ENCODE data around the gene PIWIL4. TPM values are rescaled to one million over a fixed set of nuclear protein-coding genes. Genes with fewer than 3 reads are reported as not detected.

PIWIL4 gene
- total RNA-seq, 6 experiments from 2014 or later = 0.12 to 0.43 (median 0.28) TPM

DNA sequence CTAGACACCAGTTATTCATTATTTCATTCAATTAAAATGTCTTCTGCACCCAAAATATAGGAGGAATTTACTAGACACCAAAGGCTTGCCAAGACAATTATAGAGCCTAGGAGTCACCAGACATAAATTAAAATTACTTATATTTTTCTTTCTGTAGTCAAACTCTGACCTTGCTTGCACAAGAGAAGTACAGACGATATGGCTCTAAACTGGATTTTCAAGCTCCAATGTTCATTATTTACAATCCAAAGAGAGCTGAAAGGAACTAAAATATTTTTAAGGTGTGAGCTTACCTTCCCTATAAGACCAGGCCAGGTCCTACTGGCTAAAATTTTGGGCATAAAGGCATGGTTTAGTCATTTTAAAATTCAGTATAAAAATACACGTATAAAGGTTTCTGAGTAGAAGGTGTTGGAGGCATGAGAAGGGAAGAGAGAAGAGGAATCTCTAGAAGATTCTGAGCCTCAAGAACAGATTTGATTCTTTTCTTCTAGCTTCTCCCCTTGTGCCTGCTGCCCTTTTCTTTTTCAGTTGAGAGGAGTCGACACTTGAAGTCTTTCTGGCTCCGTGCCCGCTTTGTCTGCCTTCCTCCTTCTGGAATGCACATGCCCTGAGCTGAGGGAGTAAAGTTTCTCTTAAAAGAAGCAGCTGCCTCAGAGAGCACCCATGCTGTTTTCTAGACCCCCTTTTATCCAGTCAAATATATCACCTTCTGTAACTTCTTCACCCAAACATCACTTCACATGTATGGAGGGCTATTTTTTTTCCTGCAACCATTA, 41.4 kb upstream of the PIWIL4 start:
- peak; percentile 16 for DNase-seq
- no peak overlapping the region for H3K27ac Mint-ChIP-seq

DNA sequence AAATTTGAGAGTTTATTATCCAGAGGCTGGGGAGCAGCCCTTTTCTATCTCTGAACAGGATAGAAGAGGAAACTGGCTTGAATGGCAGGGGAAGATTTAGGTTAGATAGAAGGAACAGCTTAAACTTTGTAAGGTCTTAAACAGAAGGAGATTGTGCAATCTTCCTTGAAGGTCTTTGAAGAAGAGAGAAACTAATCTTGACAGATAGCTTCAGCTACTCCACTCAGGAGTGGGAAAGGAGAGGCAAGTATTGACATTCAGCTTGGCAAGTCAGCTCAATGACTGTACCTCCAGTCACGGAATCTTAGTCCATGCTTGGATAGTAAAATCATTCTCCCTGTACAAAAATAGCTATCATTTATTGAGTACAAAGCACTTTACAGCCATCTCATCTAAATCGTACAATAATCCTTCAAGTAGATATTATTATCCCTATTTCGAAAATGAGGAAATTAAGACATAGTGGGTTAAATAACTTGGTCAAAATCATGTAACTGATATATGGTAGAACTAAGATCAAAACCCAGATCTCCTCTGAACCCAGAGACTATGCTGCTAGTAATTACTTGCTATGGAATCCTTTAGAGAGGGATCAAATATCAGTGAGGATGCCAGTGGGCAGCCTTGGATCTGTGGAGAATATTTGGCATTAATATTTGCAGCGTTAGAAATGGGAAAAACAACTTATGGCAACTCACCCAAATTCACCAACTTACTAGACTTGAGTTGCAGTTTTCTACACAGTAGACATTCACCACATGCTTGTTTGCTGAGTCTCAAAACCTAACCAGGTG, 40.3 kb upstream of the PIWIL4 start:
- no peak for TF ChIP-seq CTCF (IDR thresholded peaks at IDR 0.05)
- peaks cover 14% of the 10 kb centered on the region for H3K4me1 Mint-ChIP-seq (ENCODE audit: low read depth)
- H3K36me3 Mint-ChIP-seq (ENCODE audit: low read depth) = no peaks in the 10 kb centered on the region
- H3K4me3 Mint-ChIP-seq = no peak overlapping the region
- no peak for DNase-seq
- peaks cover 8% of the 10 kb centered on the region for H3K27me3 Mint-ChIP-seq (ENCODE audit: insufficient read depth)
- H3K9me3 Mint-ChIP-seq = no peaks in the 10 kb centered on the region
- no peak overlapping the region for H3K27ac Mint-ChIP-seq

More for the DNA sequence above, 41.4 kb upstream of the PIWIL4 start:
- no peaks in the 10 kb centered on the region for H3K9me3 Mint-ChIP-seq
- peaks cover 14% of the 10 kb centered on the region for H3K4me1 Mint-ChIP-seq (ENCODE audit: low read depth)
- H3K4me3 Mint-ChIP-seq = no peak overlapping the region
- no peaks in the 10 kb centered on the region for H3K36me3 Mint-ChIP-seq (ENCODE audit: low read depth)
- H3K27me3 Mint-ChIP-seq (ENCODE audit: insufficient read depth) = peaks cover 8% of the 10 kb centered on the region
- TF ChIP-seq CTCF (IDR thresholded peaks at IDR 0.05) = no peak

DNA sequence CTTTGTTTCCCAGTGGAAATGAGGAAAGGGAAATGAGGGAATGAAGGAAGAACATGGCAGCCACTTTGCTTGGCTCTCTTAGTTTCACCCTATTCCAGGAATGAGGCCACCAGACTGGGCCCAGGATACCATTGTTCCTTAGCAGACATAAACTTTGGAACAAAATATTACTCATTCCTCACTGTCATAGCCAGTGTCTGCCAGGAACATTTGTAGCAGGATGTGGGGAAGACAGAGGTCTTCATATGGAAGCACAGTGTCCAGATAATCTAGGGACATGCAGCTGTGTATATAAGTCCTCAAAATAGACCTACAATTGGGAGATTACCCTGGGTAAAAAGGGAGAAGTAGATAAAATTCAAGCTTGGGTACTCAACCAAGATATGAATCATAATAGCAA, 38.6 kb upstream of the PIWIL4 start:
- Mint-ChIP-seq H3K4me1 (ENCODE audit: low read depth) (peaks cover 14% of the 10 kb centered on the region), H3K36me3 (ENCODE audit: low read depth) (no peaks in the 10 kb centered on the region), H3K27me3 (ENCODE audit: insufficient read depth) (peaks cover 11% of the 10 kb centered on the region), H3K27ac (no peak overlapping the region), H3K9me3 (no peaks in the 10 kb centered on the region), H3K4me3 (no peak overlapping the region)
- TF ChIP-seq CTCF (IDR thresholded peaks at IDR 0.05) = no peak
- DNase-seq = no peak

- no peak for TF ChIP-seq CTCF (IDR thresholded peaks at IDR 0.05)
- Mint-ChIP-seq H3K36me3 (ENCODE audit: low read depth) (no peaks in the 10 kb centered on the region), H3K9me3 (no peaks in the 10 kb centered on the region), H3K27me3 (ENCODE audit: insufficient read depth) (peaks cover 11% of the 10 kb centered on the region), H3K4me1 (ENCODE audit: low read depth) (peaks cover 5% of the 10 kb centered on the region; the same call in 1 of the 2 replicates), H3K4me3 (no peak overlapping the region), H3K27ac (no peak overlapping the region)
- DNase-seq = no peak
These were observed 35.0 kb upstream of the PIWIL4 start for GRCh38 chr11:94532211-94532610.

GRCh38 chr11:94533206-94533605, 34.0 kb upstream of the PIWIL4 start:
- H3K36me3 Mint-ChIP-seq (ENCODE audit: low read depth) = no peaks in the 10 kb centered on the region
- peaks cover 11% of the 10 kb centered on the region; the same call in 1 of the 2 replicates for H3K4me1 Mint-ChIP-seq (ENCODE audit: low read depth)
- H3K4me3 Mint-ChIP-seq = no peak overlapping the region
- DNase-seq = no peak
- no peaks in the 10 kb centered on the region for H3K9me3 Mint-ChIP-seq
- no peak for TF ChIP-seq CTCF (IDR thresholded peaks at IDR 0.05)
- H3K27ac Mint-ChIP-seq = no peak overlapping the region
- peaks cover 11% of the 10 kb centered on the region for H3K27me3 Mint-ChIP-seq (ENCODE audit: insufficient read depth)
